ENCODE measurements around the gene RFC4. TPM values are rescaled to one million over a fixed set of nuclear protein-coding genes. Genes with fewer than 3 reads are reported as not detected.
A peak's percentile ranks its signal among the peaks of the same experiment; 100 is the strongest.
"Not testable (repeated sequence)": the region's sequence is repeated elsewhere in the genome, so short reads cannot be mapped to it uniquely, and the experiment has no call there.

Gene RFC4
- total and polyA plus RNA-seq, 9 of the 15 experiments (the other 6 are each of a cell fraction or from before 2014, with no cell fraction given) = 105 to 227 (median 180) TPM

GRCh38 chr3:186852994-186853393, 46.7 kb upstream of the RFC4 start (continued):
- no peak for TF ChIP-seq GTF2A2 (tag; IDR thresholded peaks at IDR 0.05)
- TF ChIP-seq MLX (CRISPR knock-in tag; conservative IDR thresholded peaks at IDR 0.05) = no peak
- no peak for TF ChIP-seq ZNF41 (CRISPR knock-in tag; conservative IDR thresholded peaks at IDR 0.05)
- TF ChIP-seq HCFC1 (IDR thresholded peaks at IDR 0.05; ENCODE audit: low read depth, low read length) = no peak
- TF ChIP-seq CCAR2 (IDR thresholded peaks at IDR 0.05; ENCODE audit: low read depth, low read length) = no peak
- no peak for TF ChIP-seq ZBTB33 (CRISPR knock-in tag; IDR thresholded peaks at IDR 0.05)
- no peak for TF ChIP-seq ZC3H11A (IDR thresholded peaks at IDR 0.05; ENCODE audit: low read depth, low read length)
- TF ChIP-seq FOSL1 (tag; conservative IDR thresholded peaks at IDR 0.05) = no peak
- TF ChIP-seq STAT5B (CRISPR knock-in tag; IDR thresholded peaks at IDR 0.05) = no peak

- H3K9me3 ChIP-seq (replicated peaks; ENCODE audit: control insufficient read depth, insufficient read depth, low read depth, low read length); CTCF ChIA-PET (ENCODE audit: low intra/inter-chr PET ratio); H3K4me2 ChIP-seq (ENCODE audit: insufficient read depth, low read length); H3K9ac ChIP-seq (ENCODE audit: insufficient read depth in 1 of 2, low read depth in 2 of 2, low read length in 2 of 2); H3K27ac ChIP-seq (ENCODE audit: extremely low read depth, low read depth, low read length); H3K9me1 ChIP-seq (ENCODE audit: control insufficient read depth, insufficient read depth, low read length); FAIRE-seq; POLR2A ChIA-PET; H3K79me2 ChIP-seq (ENCODE audit: control insufficient read depth, insufficient read depth, low read length); intact Hi-C loops (cut with micrococcal nuclease); H4K20me1 ChIP-seq (replicated peaks; ENCODE audit: control insufficient read depth, insufficient read depth, low read length); ATAC-seq; H3K27me3 ChIP-seq (ENCODE audit: control insufficient read depth in 2 of 2, insufficient read depth in 2 of 2, low read length in 2 of 2); DNase-seq (ENCODE audit: extremely low read depth in 1 of 4, low spot score in 3 of 4); in situ Hi-C loops (cut with MboI); H3K36me3 ChIP-seq (ENCODE audit: control insufficient read depth, insufficient read depth, low read length); H3K4me1 ChIP-seq (replicated peaks in 1 of 2; ENCODE audit: control insufficient read depth in 2 of 2, insufficient read depth in 2 of 2, low read length in 2 of 2); H3K4me3 ChIP-seq; BruUV-seq (replicated peaks): not testable (repeated sequence)
- peak overlapping the region; percentile 53; the same call in 1 of the 2 replicates for H2AFZ ChIP-seq (ENCODE audit: low read depth, low read length)
- WGBS (ENCODE audit: insufficient coverage, low coverage, missing lambda C conversion rate) = 85% methylated on average over 3 of the region's 3 CpGs
- TF ChIP-seq ZNF766 (CRISPR knock-in tag; conservative IDR thresholded peaks at IDR 0.05) = 0 out of 2 replicates have a peak, but pooled peaks have one; percentile 36
- 0 out of 2 replicates have a peak, but pooled peaks have one; percentile 41 for TF ChIP-seq SMAD4 (CRISPR knock-in tag; conservative IDR thresholded peaks at IDR 0.05)
Observed at GRCh38 chr3:186851835-186852234, 45.6 kb upstream of the RFC4 start.

All from K562 (cell line).